ENCODE results near the gene HOXD11. TPM values are rescaled to one million over a fixed set of nuclear protein-coding genes. Genes with fewer than 3 reads are reported as not detected.

The HOXD11 gene
- total and polyA plus RNA-seq, 5 donors: not detected

DNA sequence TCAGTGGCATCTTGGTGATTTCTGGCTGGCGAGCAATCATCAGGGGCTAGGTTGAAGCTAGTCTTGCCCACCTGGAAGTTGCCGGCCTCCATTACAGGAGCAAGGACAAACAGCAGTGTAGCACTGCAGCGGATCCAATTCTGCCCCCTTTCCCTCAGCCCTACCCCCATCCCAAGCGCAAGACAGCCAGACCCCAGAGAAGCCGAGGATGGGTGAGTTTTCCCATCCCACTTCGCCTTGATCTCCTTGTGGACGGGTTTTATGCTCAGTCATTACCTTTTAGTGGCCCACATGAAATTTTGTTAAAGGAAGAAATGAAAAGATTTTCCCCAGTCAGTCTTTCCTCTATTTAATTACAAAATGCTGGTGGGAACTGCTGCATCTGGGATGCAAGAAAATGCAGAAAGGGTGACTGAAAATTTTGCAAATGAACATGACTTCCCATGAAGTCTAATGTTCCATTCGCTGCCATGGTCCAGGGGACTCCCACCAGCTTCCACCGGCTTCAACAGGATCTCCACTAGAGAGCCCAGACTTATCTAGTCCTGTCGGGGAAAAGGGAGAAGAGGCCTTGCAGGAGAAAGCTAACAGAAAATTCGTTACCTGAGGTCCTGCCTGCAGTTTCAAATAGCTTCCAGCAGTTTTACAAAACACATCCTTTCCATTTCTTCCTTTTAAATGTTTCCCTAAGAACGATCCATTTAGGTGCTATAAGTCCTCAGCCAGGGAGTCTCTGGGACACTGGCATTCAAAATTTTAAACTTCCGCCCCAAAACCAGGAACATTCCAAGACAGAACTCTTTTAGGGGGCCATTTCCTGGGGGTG is 13.5 kb downstream of the HOXD11 start:
- no peak overlapping the region for H3K27ac ChIP-seq (ENCODE audit: low read length)
- no peak for ATAC-seq
- 13% methylated on average over 13 of the region's 13 CpGs for WGBS
- intact Hi-C loops (cut with DNase I): loop anchor here in 1 of 4 donors (10.0 kb wide), 1 partner anchor 434 kb away; no protein-coding TSS in a partner anchor
- H3K27me3 ChIP-seq (ENCODE audit: control insufficient read depth, insufficient read depth): peaks cover 2% of the 10 kb centered on the region
- H3K4me1 ChIP-seq (ENCODE audit: control insufficient read depth, insufficient read depth, low read length): peaks cover 6% of the 10 kb centered on the region
- no peaks in the 10 kb centered on the region for H3K9me3 ChIP-seq (ENCODE audit: control insufficient read depth, low read length)
- no peak for DNase-seq
- no peak overlapping the region for H3K4me3 ChIP-seq (ENCODE audit: low read length)

DNA sequence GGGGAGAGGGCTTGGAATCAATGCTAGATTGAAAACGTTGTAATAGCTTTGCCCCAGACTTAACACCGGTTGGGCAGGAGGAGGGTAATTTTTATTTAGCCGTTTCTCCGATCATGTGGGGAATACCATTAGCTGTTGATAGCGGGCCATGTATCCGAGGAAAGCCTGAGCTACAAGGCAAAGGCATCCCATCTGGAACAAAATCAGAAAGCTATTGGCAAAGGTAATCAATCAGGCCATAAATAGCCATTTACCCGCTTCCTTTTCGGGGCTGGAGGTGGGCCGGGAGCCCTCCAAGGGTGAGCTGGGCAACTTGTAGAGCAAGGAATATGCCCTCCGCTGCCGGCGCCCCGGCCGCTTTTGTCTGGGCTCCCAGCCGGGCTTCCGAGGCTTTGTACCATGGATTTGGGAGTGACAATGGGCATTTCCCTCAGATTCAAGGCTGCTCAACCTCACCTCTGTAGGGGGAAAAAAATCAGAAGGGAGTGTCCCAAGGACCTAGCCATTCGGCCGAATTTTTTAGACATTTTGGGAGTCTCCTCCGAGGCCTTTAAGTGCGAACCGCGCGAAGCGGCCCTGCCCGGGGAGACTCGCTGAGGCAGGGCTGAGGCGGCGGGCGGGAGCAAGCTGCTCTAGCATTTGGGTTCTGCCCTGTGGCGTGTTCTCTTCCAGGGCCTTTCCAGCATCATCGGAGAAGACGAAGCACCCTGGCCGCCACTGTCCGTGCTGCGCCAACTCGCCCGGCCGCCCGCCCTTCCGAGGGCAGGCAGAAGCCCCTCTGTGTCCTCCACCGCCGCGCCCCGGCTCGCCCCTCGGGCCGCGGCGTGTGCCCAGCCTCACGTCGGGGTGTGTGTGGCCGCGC is 14.3 kb downstream of the HOXD11 start:
- H3K27ac ChIP-seq (ENCODE audit: low read length): no peak overlapping the region
- intact Hi-C loops (cut with DNase I): loop anchor here in 1 of 4 donors (10.0 kb wide), 1 partner anchor 433 kb away; no protein-coding TSS in a partner anchor
- DNase-seq (no peak), ATAC-seq (no peak)
- H3K27me3 ChIP-seq (ENCODE audit: control insufficient read depth, insufficient read depth): peaks cover 5% of the 10 kb centered on the region
- peaks cover 6% of the 10 kb centered on the region for H3K4me1 ChIP-seq (ENCODE audit: control insufficient read depth, insufficient read depth, low read length)
- WGBS: 9% methylated on average over 53 of the region's 53 CpGs
- H3K9me3 ChIP-seq (ENCODE audit: control insufficient read depth, low read length): no peaks in the 10 kb centered on the region
- H3K4me3 ChIP-seq (ENCODE audit: low read length): no peak overlapping the region

DNA sequence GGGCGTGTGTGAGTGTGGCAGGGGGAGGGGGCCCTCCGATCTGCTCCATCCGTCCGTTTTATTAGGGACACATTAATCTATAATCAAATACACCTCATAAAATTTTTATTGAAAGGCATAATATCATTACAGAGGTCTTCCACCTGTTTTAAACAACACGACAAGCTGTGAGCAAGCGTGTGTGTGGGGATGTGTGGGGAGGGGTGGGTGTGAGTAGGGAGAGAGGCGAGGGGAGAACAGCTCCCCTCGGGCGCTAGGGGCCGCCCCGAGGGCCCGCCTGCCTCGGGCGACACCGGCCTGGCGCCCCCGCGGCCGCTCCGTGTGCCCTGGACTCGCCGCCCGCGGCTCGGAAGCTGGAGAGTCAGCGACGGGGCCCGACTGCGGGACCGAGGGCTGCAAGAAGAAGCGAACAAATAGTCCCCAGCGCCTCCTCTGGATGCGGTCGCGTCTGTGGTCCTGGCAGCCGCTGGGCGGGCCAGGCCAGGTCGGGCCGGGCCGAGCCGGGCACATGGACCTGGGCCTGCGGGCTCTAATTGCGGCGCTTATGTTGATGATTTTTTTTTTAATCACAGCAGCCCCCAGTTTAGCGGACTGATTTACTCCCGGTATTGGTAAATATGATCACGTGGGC is 15.1 kb downstream of the HOXD11 start:
- 4% methylated on average over 47 of the region's 47 CpGs for WGBS
- H3K9me3 ChIP-seq (ENCODE audit: control insufficient read depth, low read length): no peaks in the 10 kb centered on the region
- peaks cover 6% of the 10 kb centered on the region for H3K4me1 ChIP-seq (ENCODE audit: control insufficient read depth, insufficient read depth, low read length)
- H3K4me3 ChIP-seq (ENCODE audit: low read length): peak overlapping the region; percentile 47
- ATAC-seq (peak in 1 of 2 donors; percentile 27), DNase-seq (no peak)
- no peak overlapping the region for H3K27ac ChIP-seq (ENCODE audit: low read length)
- intact Hi-C loops (cut with DNase I): loop anchor here in 1 of 4 donors (10.0 kb wide), 1 partner anchor 433 kb away; no protein-coding TSS in a partner anchor
- H3K27me3 ChIP-seq (ENCODE audit: control insufficient read depth, insufficient read depth): peaks cover 5% of the 10 kb centered on the region

DNA sequence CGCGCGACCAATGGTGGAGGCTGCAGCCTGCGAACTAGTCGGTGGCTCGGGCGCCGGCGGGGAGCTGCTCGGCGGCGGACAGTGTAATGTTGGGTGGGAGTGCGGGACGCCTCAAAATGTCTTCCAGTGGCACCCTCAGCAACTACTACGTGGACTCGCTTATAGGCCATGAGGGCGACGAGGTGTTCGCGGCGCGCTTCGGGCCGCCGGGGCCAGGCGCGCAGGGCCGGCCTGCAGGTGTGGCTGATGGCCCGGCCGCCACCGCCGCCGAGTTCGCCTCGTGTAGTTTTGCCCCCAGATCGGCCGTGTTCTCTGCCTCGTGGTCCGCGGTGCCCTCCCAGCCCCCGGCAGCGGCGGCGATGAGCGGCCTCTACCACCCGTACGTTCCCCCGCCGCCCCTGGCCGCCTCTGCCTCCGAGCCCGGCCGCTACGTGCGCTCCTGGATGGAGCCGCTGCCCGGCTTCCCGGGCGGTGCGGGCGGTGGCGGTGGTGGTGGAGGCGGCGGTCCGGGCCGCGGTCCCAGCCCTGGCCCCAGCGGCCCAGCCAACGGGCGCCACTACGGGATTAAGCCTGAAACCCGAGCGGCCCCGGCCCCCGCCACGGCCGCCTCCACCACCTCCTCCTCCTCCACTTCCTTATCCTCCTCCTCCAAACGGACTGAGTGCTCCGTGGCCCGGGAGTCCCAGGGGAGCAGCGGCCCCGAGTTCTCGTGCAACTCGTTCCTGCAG is 15.8 kb downstream of the HOXD11 start, which contains the start of gene HOXD9:
Gene HOXD9 (plus strand): TSS at position 37 of the 728 bp plus-strand sequence. CDS start 50 bp downstream, at position 87.
- H3K4me1 ChIP-seq (ENCODE audit: control insufficient read depth, insufficient read depth, low read length): peaks cover 6% of the 10 kb centered on the region
- H3K27me3 ChIP-seq (ENCODE audit: control insufficient read depth, insufficient read depth): peaks cover 6% of the 10 kb centered on the region
- no peaks in the 10 kb centered on the region for H3K9me3 ChIP-seq (ENCODE audit: control insufficient read depth, low read length)
- H3K27ac ChIP-seq (ENCODE audit: low read length): no peak within 1 kb of the TSS
- no peak for DNase-seq
- intact Hi-C loops (cut with DNase I): loop anchor here in 1 of 4 donors (10.0 kb wide), 1 partner anchor 432 kb away; no protein-coding TSS in a partner anchor
- peak in 1 of 2 donors; percentile 52 for ATAC-seq
- 2% methylated on average over 84 of the region's 84 CpGs for WGBS
- H3K4me3 ChIP-seq (ENCODE audit: low read length): peak within 1 kb of the TSS; percentile 47

DNA sequence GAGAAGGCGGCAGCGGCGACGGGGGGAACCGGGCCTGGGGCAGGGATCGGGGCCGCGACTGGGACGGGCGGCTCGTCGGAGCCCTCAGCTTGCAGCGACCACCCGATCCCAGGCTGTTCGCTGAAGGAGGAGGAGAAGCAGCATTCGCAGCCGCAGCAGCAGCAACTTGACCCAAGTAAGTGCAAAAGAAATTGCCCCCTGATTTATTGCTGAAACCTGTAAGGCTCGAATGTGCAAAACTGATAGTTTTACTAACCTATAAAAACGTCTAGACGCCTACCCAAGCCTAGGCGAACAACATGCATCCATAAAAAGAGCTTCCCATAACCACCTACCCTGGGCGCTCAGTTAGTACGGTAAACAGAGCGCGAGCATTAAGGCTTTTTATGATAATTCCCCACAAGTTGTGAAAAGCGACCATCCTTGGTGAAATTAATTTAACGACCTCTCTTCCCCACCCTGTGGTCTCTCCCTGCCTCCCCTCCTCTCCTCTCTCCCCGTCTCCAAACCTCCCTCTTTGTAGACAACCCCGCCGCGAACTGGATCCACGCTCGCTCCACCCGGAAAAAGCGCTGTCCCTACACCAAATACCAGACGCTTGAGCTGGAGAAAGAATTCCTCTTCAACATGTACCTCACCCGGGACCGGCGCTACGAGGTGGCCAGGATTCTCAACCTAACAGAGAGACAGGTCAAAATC is 16.5 kb downstream of the HOXD11 start:
- H3K4me1 ChIP-seq (ENCODE audit: control insufficient read depth, insufficient read depth, low read length): peaks cover 6% of the 10 kb centered on the region
- 7% methylated on average over 40 of the region's 40 CpGs for WGBS
- no peak for ATAC-seq
- DNase-seq: no peak
- intact Hi-C loops (cut with DNase I): loop anchor here in 1 of 4 donors (10.0 kb wide), 1 partner anchor 431 kb away; no protein-coding TSS in a partner anchor
- peaks cover 7% of the 10 kb centered on the region for H3K27me3 ChIP-seq (ENCODE audit: control insufficient read depth, insufficient read depth)
- no peak overlapping the region for H3K27ac ChIP-seq (ENCODE audit: low read length)
- H3K9me3 ChIP-seq (ENCODE audit: control insufficient read depth, low read length): no peaks in the 10 kb centered on the region
- H3K4me3 ChIP-seq (ENCODE audit: low read length): peak overlapping the region; percentile 47

DNA sequence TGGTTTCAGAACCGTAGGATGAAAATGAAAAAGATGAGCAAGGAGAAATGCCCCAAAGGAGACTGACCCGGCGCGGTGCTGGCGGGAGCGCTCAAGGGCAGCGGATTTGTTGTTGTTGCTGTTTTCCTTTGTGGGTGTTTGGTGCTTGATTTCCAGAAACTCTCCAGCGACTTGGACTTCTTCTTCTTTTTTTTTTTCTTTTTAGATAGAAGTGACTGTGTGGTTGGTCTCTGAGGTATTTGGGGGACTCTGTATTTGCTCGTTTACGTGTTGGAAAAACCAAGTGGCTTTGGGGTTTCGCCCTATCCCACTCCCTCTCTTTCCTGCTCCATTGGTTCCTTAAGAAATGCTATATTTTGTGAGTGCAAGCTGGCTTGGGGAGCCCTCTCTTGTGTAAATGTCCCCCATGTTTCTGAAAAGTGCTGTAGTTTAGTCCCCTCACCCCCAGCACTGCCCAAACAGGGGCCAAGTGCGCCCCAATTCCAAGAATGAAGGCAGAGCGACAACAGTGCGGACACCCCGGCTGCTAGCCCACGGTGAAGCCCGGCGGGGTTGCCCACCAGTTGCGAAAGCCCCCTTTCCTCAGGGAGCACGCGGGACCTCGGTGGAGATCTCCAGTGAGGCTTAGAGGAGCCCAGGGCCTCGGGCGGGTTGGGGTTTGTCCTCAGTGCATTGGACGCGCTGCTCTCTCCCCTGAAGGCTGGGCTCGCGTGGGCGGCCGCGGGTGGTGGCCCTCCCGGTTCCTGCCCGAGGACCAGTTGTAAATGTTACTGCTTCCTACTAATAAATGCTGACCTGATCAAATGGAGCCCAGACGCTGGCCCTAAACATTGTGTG is 17.2 kb downstream of the HOXD11 start:
- no peak for ATAC-seq
- 13% methylated on average over 34 of the region's 34 CpGs for WGBS
- Histone ChIP-seq H3K27ac (ENCODE audit: low read length) (no peak overlapping the region), H3K4me3 (ENCODE audit: low read length) (no peak overlapping the region), H3K27me3 (ENCODE audit: control insufficient read depth, insufficient read depth) (peaks cover 7% of the 10 kb centered on the region), H3K4me1 (ENCODE audit: control insufficient read depth, insufficient read depth, low read length) (peaks cover 7% of the 10 kb centered on the region), H3K9me3 (ENCODE audit: control insufficient read depth, low read length) (no peaks in the 10 kb centered on the region)
- intact Hi-C loops (cut with DNase I): loop anchor here in 1 of 4 donors (10.0 kb wide), 1 partner anchor 430 kb away; no protein-coding TSS in a partner anchor
- DNase-seq: no peak

DNA sequence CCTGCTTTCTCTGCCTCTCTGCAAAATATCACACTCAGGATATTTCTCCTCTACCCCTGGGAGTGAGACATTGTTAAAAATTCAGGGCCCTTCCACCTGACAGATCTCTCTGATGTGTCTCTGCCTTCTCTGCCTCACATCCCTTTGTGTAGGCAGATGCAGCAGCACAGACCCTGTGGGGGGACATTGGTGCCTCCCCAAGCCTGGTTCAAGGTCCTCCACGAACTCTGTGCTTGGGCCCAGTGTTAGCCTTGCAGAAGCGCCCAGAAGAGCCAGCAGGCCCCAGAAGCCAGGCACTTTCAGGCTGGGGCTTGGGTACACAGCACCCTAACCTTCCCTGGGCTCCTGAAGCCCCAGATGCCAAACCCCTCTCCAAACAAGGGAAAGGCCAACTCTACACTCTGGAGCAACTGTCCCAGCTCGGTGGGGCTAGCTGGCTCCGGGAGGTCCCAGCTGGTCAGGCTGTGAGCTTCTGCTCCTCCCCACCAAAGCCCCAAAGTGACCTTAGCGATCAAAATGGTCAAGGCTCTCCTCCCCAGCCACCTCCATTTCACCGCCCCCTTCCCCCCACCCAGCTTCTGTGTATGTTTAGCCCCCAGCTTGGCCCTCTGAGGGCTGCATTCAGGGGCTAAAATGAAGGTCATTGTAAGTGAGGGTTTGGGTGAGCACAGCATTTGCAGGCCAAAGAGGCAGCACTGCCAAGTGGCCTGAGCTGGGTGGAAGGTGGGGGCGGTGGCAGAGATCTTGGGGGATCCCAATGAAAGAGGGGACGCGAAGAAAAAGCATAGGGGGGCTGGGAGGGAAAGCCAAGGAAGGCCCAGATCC is 18.1 kb downstream of the HOXD11 start:
- intact Hi-C loops (cut with DNase I): loop anchor here in 3 of 4 donors (5.0 to 10.0 kb wide), 4 partner anchors 332 to 1022 kb away; no protein-coding TSS in a partner anchor
- WGBS: 29% methylated on average over 9 of the region's 9 CpGs
- H3K27ac ChIP-seq (ENCODE audit: low read length): no peak overlapping the region
- H3K27me3 ChIP-seq (ENCODE audit: control insufficient read depth, insufficient read depth): peaks cover 7% of the 10 kb centered on the region
- no peaks in the 10 kb centered on the region for H3K9me3 ChIP-seq (ENCODE audit: control insufficient read depth, low read length)
- no peak for ATAC-seq
- no peak overlapping the region for H3K4me3 ChIP-seq (ENCODE audit: low read length)
- peaks cover 9% of the 10 kb centered on the region for H3K4me1 ChIP-seq (ENCODE audit: control insufficient read depth, insufficient read depth, low read length)
- no peak for DNase-seq

DNA sequence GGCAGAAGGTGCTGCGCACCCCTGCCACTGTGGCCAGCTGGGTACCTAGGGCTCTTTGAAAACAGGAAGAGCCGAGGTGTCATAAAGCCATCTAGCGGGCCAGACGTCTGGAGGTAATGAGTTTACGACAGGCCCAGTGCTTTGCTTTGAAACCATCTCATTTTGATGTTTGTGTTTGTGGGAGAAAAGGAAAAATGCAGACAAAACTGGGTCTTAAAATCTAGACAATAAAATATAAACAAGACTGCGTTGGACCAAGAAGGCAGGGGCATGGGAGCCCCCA is 18.6 kb downstream of the HOXD11 start:
- Histone ChIP-seq H3K27ac (ENCODE audit: low read length) (no peak overlapping the region), H3K27me3 (ENCODE audit: control insufficient read depth, insufficient read depth) (peaks cover 7% of the 10 kb centered on the region), H3K9me3 (ENCODE audit: control insufficient read depth, low read length) (no peaks in the 10 kb centered on the region), H3K4me1 (ENCODE audit: control insufficient read depth, insufficient read depth, low read length) (peaks cover 9% of the 10 kb centered on the region), H3K4me3 (ENCODE audit: low read length) (no peak overlapping the region)
- ATAC-seq (no peak), DNase-seq (no peak)
- intact Hi-C loops (cut with DNase I): loop anchor here in 3 of 4 donors (5.0 to 10.0 kb wide), 4 partner anchors 332 to 1022 kb away; no protein-coding TSS in a partner anchor
- 24% methylated on average over 6 of the region's 6 CpGs for WGBS
